ENCODE data around the gene SLC13A3.

The SLC13A3 gene

DNA sequence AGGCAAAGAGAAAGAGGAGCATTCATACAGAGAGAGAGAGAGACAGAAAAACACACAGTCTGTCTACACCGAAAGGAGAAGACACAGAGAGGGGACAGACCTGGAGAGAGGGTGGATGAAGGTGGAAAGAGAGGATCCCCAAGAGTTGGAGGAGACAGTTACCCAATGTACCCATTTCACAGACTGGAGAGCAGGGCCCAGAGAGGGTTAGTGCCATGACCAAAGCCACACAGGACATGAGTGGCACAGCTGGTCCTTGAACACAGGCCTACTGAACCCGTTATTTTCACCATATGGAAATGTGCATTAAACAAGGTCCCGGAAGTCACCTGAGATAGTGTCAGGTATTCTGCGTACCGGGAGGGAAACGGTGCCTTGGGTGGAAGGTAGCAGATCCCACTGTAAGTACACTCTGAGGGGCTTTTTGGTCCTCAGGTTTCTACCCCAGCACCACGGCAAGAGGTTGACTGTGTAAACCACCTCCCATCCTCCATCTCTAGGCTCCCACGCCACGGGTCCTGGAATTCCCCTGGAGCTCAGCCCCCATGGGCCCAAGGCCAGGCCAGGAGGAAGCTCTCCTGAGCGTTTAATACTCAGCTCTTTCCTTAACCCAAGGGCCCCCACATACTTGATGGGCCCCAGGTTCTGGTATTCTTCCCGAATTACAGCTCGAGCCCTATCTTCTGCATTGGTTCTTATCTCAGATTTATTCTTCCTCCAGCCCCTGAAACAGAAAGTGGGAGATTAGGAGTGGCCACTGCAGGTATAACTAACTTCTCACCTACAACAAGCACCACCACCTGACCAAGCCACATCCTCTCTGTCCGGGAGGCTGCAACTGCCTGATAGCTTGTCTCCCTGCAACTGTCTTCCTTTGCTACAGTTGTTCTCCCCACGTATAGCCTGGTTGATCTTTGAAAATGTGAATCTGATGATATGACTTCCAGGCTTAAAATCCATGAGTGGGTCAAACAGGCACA lies 62.4 kb downstream of the SLC13A3 start:
- TF ChIP-seq CTCF (IDR thresholded peaks at IDR 0.05; ENCODE audit: low read depth, low read length, missing control alignments), result no peak
- in situ Hi-C loops (cut with HindIII; ENCODE audit: low sequenced_read_pairs), result no loop called here
- DNase-seq (ENCODE audit: low read depth), result no peak

GRCh38 chr20:46587986-46588385 lies 63.3 kb downstream of the SLC13A3 start:
- in situ Hi-C loops (cut with HindIII; ENCODE audit: low sequenced_read_pairs), result no loop called here
- H3K4me3 ChIP-seq (ENCODE audit: low read depth, low read length), result no peak overlapping the region
- TF ChIP-seq CTCF (IDR thresholded peaks at IDR 0.05; ENCODE audit: low read depth, low read length, missing control alignments), result no peak
- DNase-seq (ENCODE audit: low read depth), result no peak

More for the DNA sequence above, 62.4 kb downstream of the SLC13A3 start:
- H3K4me3 ChIP-seq (ENCODE audit: low read depth, low read length), result no peak overlapping the region

- no peak overlapping the region for H3K4me3 ChIP-seq (ENCODE audit: low read depth, low read length)
- no peak for TF ChIP-seq CTCF (IDR thresholded peaks at IDR 0.05; ENCODE audit: low read depth, low read length, missing control alignments)
- in situ Hi-C loops (cut with HindIII; ENCODE audit: low sequenced_read_pairs), result no loop called here
- no peak for DNase-seq (ENCODE audit: low read depth)
These were observed 64.5 kb downstream of the SLC13A3 start for GRCh38 chr20:46586724-46587123.

DNA sequence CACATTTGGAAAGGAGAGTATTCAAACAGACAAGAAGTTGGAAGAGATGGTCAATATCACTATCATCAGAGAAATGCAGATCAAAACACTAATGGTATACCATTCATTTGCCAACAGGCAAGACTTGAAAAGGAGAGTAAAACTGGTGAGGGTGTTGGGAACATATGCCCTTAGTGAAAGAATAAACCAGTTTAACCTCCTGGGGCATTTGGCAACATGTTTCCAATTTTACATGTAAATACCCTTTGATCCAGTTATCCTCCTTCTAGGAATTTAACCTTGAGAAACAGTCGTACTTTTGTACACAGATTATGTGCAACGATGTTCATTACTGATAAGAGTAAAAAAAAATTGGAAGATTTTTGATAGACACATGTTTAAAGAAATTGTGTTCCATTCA lies 66.8 kb downstream of the SLC13A3 start:
- in situ Hi-C loops (cut with HindIII; ENCODE audit: low sequenced_read_pairs), result no loop called here
- DNase-seq (ENCODE audit: low read depth), result no peak
- no peak for TF ChIP-seq CTCF (IDR thresholded peaks at IDR 0.05; ENCODE audit: low read depth, low read length, missing control alignments)
- H3K4me3 ChIP-seq (ENCODE audit: low read depth, low read length), result no peak overlapping the region

DNA sequence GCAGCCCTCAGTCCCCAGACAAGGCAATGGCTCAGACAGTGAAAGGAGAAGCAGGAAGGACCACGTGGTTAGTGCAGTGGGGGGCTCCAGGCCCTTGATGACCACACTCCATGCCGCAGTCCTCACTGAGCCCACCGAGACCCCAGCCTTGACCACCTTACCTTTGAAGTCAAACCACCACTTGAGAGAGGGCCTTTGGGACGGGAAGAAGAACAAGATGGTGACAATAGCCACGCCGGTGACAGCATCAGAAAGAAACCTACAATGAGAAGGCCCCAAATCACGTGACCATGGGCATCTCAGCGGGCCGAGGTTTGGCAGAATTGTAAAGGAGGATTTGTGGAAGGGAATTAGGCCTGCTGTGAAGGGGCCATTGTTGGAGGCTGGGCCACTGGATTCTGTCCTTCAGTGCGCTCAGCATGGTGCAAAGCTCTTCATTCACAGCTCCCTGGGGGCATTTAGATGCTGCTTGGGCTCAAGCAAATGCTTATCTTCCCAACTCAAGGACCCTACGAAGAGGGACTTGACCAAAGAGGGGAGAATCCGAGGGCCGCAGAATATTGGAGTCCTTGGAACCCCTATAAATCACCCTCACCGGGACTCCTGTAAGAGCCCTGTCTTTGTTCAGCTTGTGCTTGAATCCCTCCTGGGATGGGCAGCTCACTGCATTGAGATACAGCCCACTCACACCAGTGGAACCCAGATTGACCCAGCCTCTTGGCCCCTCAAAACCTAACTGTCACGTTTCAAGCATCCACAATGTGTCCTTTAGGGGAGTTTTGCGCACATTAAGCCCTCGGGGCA lies 67.6 kb downstream of the SLC13A3 start:
- in situ Hi-C loops (cut with HindIII; ENCODE audit: low sequenced_read_pairs), result no loop called here
- no peak overlapping the region for H3K4me3 ChIP-seq (ENCODE audit: low read depth, low read length)
- DNase-seq (ENCODE audit: low read depth), result no peak
- no peak for TF ChIP-seq CTCF (IDR thresholded peaks at IDR 0.05; ENCODE audit: low read depth, low read length, missing control alignments)

DNA sequence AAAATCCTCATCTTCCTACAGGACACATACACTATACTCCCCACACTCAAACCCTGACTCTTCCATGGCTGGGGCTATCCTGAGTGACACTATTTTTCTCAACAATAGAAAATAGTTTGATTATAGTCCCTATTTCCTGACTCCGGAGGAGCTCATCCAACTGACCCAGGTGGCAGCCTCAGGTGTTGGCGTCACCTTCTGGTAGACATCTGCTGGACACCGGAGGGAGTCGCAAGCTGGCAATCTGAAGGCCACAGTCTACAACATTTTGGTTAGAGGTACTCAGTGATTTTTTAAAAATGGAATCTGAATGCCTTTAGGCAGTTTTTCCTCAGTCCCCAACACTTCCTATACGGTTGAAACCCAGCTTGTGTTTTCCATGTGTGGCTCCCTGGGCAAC lies 68.6 kb downstream of the SLC13A3 start:
- in situ Hi-C loops (cut with HindIII; ENCODE audit: low sequenced_read_pairs), result no loop called here
- no peak for DNase-seq (ENCODE audit: low read depth)
- no peak overlapping the region for H3K4me3 ChIP-seq (ENCODE audit: low read depth, low read length)
- TF ChIP-seq CTCF (IDR thresholded peaks at IDR 0.05; ENCODE audit: low read depth, low read length, missing control alignments), result no peak

Data from astrocyte of the cerebellum (primary cell).